GM18870 (cell line): ENCODE data around the gene GPR176.

Source experiments
- ATAC-seq: cut with Tn5 transposase; IDR thresholded peaks from one replicate; pipeline ENCODE4 v1.9.1; 2021; ENCODE audit warnings: moderate library complexity; ENCODE audit not compliant: unreplicated experiment

GPR176 gene, protein sequence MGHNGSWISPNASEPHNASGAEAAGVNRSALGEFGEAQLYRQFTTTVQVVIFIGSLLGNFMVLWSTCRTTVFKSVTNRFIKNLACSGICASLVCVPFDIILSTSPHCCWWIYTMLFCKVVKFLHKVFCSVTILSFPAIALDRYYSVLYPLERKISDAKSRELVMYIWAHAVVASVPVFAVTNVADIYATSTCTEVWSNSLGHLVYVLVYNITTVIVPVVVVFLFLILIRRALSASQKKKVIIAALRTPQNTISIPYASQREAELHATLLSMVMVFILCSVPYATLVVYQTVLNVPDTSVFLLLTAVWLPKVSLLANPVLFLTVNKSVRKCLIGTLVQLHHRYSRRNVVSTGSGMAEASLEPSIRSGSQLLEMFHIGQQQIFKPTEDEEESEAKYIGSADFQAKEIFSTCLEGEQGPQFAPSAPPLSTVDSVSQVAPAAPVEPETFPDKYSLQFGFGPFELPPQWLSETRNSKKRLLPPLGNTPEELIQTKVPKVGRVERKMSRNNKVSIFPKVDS

DNA sequence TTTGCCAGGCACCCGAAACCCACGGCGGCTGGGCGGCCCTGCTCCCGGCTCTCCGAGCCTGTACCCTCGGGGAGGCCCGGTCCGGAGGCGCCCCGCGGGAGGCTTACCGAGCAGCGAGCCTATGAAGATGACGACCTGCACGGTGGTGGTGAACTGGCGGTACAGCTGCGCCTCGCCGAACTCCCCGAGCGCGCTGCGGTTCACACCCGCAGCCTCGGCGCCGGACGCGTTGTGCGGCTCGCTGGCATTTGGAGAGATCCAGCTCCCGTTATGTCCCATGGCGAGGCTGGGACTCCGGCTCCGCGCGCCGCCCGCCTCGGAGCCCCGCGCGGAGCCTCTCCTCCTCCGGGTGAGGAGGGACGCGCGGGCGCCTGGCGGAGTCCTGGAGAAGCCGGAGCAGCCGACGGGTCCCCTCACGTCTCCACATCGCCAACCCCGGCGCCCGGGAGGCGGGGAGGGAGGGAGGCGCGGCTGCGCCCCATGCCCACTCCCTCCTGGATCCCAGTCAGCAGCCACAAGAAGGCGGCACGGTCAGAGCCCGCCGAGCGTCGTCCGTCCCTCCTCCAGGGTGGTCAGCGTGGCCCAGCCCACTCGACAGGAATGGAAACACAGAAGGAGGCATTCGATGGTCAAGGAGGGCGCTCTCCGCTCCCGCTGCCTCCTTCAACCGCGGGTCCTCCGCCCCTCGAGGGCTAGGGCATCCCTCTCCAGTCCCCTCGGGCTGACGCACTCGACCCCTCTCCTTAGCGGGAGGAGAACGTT, at the start of gene GPR176:
Gene GPR176 (minus strand): TSS at position 519 of the 762 bp plus-strand sequence. CDS start 240 bp downstream, at position 279.
- ATAC-seq, result no peak

DNA sequence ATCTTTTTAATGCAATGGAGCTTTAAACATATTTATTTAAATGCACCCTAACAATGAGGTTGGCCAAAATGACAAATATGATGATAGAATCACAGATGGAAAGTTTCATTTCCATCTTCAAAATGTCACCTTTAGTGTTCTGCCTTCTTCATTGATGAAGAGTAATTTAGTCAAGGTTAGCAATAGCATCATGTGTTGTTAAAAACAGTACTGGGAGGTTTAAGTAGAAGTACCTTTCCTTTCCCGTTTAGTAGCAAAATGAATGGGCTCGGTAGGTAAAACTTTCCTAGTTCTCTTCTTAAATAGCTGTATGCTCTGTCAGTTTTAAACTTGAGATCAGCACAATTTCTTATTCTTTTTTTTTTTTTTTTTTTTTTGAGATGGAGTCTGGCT, 48.9 kb upstream of the GPR176 start:
- ATAC-seq, result no peak

DNA sequence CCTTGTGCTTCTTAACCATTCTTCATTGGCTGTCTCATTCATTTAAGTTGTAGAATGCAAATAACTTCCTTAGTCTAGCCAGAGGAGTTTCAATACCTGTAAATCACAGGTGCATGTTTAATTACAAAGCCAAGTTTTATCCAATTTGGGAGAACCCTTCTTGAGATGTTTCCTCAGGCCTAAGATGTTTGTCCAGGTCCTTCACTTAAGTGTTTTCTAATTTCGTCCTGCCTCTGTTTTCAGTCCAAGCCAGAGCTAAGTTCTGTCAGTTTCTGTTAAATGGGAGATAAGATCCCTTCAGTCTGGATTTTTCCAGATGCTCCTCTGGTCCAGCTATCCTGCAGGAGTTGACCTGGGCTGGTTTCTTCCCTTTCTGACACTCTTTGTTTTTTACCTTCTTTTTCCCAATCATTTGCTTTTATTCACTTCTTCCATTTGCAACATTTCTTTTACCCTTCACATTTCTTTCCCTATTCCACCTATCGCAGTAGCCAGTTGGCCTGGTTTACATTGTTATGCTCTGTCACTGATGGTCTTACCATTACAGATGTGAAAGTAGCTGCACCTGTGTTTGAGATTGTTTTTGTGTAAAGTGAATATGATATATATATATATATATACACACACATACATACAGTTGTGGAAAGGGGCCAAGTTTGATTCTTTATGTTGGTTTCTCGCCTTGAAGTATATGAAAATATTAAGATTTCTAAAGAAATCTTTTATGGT, 48.4 kb upstream of the GPR176 start:
- no peak for ATAC-seq

DNA sequence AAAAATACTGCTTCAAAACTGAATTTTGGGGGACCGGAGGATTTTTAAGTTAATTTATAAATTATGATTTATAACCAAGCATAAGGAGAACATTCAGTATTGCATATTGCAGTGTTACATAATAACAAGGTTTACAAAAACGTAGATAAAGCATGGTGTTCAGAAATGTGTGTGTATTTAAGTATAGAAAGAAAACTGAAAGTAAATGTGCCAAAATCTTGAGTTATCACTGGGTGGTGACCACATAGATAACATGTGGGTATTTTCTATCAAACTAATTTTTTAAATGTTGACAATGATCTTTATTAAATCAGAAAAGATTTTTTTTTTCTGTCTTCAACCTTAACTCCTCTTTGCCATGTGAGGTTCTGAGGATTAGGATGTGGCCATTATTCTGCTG, 46.5 kb upstream of the GPR176 start:
- no peak for ATAC-seq

DNA sequence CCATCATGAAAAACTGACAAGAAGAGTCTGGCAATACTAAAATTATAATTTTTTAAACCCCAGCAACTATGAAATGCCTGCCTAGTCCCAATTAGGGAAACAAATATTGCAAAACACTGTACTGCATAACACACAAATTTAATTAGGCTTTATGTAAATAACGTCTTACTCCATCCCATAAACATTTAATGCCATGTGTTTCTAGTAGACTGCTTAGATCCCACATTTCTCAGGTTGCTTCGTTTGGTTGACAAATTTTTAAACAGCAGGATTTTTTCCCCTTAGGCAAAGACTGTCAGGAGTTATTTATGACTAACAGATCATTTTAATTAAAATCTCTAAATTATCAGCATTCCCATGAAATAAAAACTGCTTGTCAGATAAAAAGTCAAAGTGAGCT, 43.7 kb upstream of the GPR176 start:
- ATAC-seq, result no peak

DNA sequence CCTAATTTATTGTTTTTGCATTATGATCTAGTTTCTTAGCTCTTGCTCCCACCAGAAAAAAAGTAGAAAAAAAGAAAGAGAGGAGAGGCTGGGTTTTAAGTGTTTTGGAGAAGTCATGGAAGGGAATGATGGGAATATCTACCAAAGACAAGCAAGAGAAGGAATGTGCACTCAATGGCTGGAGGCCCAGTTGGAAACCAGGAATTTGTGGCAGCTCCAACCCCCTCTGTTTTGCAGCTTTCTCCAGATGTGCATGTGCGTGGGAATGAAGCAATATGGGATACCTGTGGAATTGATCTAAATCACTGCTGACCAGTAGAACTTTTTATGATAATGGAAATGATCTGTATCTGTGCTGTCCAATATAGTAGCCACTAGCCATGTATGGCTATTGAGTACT, 41.0 kb upstream of the GPR176 start:
- ATAC-seq, result no peak

DNA sequence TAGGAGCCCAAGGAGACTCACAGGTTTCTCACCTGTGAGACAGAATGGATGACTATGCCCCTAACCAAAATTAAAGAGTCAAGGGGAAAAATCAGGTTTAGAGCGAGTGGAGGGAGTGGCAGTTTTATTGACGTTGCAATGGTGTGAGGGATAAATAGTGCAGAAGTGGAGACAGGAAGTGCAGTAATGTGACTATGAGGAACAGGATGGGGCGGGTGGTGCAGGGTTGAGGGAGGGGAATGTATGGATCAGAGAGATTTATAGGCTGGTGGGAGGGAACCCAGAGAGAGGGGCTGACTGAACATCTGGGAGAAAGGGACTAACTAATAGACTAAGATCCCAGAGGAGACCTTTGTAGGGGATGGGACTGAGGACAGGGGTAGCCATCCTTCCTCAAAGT, 40.3 kb upstream of the GPR176 start:
- no peak for ATAC-seq

DNA sequence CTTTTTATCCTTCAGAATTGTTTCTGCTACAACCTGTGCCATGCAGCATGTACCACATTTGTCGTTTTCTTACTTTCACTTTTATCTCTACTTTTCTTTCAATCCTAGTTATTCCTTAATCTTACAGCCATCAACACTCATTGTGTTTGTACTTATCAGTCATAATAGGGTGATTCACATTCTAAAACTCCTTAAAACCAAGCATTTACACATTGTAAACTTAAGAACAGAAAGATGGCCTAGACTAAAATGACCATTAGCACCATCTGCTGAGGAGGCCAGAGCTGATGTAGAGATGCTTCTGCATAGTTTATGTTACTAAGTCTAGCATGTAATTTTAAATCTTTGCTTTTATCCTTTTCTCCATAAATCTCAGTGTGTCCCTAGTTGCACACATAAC, 39.3 kb upstream of the GPR176 start:
- ATAC-seq, result no peak

DNA sequence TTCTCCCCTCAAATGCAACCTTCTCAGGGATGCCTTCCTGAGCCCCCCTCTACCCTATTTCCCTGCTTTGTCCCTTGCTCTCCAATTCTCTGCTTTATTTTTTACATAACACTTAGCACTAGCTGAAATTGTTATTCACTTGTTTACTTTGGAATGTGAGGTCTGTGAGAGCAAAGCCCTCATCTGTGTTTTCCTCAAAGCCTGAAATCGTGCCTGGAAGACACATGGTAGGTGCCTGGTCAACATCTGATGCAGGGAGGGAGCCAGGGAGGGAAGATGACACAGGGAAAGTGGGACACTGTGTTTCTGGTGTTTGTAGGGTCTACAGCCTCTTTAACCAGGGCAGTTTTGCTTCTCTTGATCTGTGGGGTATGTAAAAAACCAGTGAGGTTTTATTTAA, 37.4 kb upstream of the GPR176 start:
- ATAC-seq, result no peak

DNA sequence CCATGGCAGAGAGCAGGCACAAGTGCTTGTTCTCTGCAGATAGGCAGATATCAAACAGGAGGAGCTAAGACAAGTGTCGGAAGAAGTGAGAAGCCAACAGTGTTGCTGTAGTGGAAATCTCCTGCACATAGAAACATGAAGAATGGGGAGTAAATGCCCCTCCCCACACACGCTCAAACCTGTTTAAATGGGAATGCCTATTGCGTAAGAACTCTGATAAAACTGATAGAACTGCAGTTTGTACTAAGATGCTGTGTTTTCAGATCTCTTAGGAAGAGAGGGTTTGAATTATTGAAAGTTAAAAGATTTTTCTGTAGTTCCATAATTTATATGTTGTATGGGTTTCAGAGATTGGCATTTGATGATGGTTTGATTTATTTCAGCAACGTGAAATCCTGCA, 33.5 kb upstream of the GPR176 start:
- no peak for ATAC-seq

DNA sequence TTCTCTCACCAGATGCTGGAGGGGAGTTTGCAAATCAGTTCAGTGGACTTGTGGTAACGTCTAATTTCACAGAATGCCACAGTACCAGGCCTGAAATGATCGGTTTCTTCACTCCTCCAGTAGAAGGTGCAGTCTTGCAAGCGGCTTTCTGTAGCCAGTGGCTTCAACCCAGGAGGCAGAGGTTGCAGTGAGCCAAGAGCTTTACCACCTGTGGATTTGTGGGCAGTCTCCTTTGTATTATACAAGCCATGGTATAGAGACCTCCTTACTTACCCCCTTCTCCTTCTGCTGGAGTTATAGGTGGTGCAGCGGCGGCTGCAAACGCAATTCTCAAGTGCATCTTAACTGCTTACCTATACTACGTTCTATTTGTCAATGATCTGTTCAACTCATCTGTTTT, 31.5 kb upstream of the GPR176 start:
- ATAC-seq, result no peak

DNA sequence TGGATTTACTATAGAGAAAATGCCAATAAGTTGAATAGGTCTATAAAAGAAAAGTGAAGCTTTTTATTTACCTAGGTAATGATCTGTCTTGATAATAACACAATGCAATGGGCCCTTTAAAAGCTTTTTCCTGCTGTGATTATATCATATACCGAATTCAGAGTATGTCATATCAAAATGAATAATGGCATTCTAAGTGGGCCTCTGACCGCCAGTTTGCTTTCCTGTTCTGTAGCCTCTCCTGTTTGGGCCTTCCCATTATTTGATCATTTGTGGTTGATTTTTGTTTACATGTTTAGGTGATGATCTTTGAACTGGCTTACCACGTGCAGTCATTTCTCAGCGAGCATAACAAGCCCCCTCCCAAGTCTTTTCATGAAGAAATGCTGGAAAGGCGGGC, 28.8 kb upstream of the GPR176 start:
- no peak for ATAC-seq

DNA sequence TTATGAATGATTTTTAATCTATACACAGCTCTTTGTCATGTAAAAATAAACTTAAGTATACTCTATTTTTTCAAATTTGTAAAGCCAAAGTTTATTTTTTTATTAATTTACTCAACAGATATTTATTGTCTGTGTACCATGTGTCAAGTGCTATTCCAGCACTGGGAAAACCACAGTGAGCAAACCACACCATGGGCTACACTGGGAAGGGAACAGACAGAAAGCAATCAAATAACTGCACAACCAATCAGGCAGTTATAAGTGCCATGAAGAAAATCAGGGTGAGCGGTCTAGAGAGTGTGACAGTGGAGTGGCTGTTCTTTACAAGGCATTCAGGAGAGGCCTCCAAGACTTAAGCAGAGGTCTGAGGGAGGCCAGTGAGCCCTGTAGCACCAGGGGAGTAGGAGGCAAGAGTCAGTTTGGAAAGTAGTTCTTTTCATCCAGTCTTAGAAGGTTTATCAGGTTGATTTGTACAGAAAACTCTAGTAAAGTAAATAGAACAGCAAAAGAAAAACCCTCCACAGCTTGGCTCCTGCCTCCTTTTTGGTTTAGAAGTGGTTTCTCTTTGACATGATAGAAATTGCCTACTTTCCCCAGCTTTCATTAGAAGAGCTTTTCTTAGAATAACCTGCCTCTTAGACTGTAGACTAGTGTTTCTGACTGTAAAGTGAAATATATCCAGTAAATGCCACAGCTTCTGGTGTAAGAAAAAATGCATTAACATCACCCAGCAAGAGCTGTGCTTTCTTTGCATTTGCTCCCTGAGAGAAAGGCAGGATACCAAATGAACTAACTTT, 27.5 kb upstream of the GPR176 start:
- ATAC-seq, result no peak

DNA sequence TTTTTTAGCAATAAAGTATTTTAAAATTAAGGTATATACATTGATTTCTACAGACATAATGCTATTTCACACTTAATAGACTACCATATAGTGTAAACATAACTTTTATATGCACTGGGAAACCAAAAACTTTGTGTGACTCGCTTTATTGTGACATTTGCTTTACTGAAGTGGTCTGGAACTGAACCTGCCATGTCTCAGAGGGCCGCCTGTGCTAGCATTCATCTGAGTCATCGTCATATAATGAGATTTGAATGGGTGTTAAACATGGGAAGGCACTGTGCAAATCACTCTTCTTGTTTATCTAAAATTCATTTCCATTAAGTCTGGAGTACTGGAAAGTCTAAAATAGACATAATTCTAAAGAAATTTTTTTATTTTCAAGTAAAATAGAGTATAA, 26.8 kb upstream of the GPR176 start:
- no peak for ATAC-seq

DNA sequence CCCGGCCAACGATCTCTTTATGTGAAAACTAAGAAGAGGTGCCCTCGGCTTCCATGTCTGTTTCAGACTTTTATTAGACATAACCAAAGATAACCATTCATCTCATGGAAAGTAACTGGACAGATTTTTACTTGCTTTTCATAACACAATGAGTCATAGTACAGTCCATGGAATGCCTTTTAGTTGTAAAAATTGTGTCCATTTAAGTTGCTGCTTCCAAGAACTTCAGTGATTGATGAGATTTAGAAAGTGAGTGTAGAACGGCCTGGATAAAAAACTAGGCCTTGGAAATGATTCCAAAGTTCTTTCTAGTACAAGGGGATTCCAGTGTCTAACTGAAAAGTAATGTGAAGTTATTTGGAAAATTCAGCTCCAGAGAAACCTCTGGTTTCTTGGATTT, 24.7 kb upstream of the GPR176 start:
- no peak for ATAC-seq

DNA sequence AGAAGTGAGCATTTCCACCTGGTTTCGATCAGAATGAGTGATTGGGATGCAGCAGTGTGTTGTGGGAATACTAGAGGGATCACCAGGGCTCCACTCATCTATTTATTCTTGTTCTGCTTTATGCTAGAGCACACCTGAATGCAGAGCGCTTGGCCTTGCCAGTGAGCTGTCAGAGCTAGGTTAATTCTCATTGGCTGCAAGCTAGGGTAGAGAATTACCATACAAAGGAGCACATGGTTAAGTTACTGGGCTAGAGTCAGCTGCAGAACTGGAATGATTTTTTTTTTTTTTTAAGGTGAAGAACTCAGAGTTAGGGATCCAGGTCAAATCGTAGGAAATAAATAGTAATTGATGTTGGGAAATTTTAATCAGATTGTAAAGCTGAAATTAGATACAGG, 22.7 kb upstream of the GPR176 start:
- ATAC-seq, result no peak

DNA sequence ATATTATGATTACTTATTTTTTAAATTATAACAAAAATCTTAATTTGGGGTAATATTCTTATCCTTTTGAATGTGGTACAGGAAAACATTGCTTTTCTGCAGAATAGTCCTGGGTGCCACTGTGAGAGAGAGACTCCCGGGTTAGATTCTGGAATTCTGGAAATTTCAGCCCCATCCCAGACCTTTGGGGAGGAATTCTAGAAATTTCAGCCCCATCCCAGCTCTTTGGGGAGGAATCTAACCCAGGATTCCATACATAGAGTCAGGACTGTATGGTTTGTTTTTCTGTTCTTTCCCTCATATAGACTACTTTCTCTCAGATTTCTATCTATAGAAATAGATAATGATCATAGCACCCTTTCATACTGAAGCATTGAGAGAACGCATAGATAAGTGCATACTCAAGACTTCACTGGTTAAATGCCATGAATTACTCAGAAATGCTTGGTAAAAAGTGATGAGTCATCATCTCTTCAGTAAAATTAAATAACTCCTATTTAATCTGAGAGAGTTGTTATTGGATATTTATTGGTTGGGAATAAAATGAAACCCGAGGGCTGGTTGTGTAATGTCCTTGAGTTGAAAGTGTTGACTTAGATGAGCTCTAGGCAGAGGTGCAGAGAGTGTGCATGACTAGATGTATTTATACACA, 22.2 kb upstream of the GPR176 start:
- ATAC-seq, result no peak

DNA sequence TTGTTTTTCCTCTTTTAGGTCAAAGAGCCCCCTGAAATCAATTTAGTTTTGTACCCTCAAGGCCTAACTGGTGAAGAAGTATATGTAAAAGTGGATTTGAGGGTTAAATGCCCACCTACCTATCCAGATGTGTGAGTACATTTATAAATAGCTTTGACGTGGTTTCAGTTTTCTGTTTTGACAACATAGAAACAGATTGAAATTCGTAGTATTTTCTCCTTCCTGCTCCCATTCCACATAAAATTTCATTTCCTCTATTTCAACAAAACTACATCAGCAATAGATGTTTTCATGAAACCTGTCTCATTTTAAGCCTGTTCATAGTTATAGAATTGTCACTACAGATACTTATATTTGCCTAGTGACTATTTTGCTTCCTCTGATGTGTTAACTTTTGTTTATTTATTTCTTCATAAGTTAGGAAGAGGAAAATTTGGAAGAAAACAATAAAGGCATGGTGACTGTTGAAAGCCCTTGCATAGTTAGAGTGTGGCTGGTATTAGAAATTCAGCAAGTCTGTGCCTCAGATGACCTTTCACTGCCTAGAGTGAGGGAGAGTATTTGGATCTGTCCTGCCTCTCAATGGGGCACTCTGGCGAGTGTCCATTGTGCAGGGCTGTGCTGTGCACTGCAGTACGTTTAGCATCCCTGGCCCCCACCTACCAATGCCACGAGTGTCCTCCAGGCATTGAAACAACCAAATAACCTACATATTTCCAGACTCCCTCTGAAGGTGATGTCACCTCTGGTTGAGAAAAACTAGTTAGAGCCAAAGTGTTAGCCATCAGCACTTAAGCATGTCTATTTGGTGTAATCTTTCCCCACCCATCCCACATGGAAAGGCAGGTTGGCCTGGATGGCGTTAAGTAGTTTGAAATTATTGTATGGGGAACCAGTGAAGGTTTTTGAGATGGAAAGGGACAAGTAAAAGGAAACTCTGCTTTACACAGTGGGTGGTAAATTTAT, 19.7 kb upstream of the GPR176 start:
- no peak for ATAC-seq

DNA sequence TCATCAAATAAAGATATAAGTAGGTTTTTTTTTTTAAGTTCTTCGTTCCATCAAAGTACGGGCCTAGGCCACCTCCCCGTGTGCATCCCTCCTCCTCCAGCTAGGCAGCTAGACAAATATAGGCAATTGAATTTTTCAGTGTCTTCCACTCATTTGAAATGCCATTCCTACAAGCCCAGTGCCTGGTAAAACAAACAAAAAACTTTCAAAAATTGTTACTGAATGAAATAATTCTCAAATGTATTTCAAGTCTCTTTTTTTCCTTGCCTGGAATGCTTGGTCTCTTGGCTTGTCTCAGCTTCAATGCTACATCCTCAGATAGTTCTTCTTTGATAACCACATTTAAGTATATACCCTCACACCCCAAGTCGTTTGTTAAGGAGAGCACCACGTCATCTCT, 17.6 kb upstream of the GPR176 start:
- ATAC-seq, result no peak
